Liver (tissue), 9 donors: ENCODE data around the gene BEST2. TPM values are rescaled to one million over a fixed set of nuclear protein-coding genes. Genes with fewer than 3 reads are reported as not detected.

Experiments used
- DNase-seq: peaks from one replicate; pipeline ENCODE4 v3.0.0-alpha.2; 2017; ENCODE audit warnings: low spot score
- H3K27ac ChIP-seq, 2 donors: one replicate each; pipeline ENCODE4 v1.7.0; 2013; ENCODE audit warnings: inconsistent platforms in 2 of 2, low read length in 2 of 2, control low read depth in 1 of 2, low read depth in 1 of 2, mild to moderate bottlenecking in 1 of 2
- H3K27me3 ChIP-seq, 4 donors: one replicate each; pipeline versions ENCODE4 v1.6.1 to v1.7.0; 2013; ENCODE audit warnings: low read length in 3 of 4, inconsistent platforms in 1 of 4, mild to moderate bottlenecking in 1 of 4, moderate library complexity in 1 of 4; ENCODE audit not compliant: control insufficient read depth in 4 of 4, insufficient read depth in 4 of 4
- H3K36me3 ChIP-seq, 4 donors: one replicate each; pipeline versions ENCODE4 v1.6.1 to v1.7.0; 2013; ENCODE audit warnings: low read length in 3 of 4, mild to moderate bottlenecking in 3 of 4, low read depth in 1 of 4, moderate library complexity in 1 of 4; ENCODE audit not compliant: control insufficient read depth in 4 of 4, insufficient read depth in 3 of 4
- H3K4me1 ChIP-seq, 4 donors: one replicate each; pipeline versions ENCODE4 v1.6.1 to v1.7.0; 2013; ENCODE audit warnings: low read length in 3 of 4, mild to moderate bottlenecking in 3 of 4, moderate library complexity in 1 of 4; ENCODE audit not compliant: control insufficient read depth in 4 of 4, insufficient read depth in 4 of 4
- H3K4me3 ChIP-seq, 3 donors: one replicate each; pipeline versions ENCODE4 v1.6.1 to v1.7.0; 2013; ENCODE audit warnings: low read length in 3 of 3, control low read depth in 1 of 3, low read depth in 1 of 3, mild to moderate bottlenecking in 1 of 3
- H3K9ac ChIP-seq, 2 donors: one replicate each; pipeline ENCODE4 v1.7.0; 2013; ENCODE audit warnings: low read length in 2 of 2, mild to moderate bottlenecking in 2 of 2, moderate library complexity in 2 of 2, control low read depth in 1 of 2, low read depth in 1 of 2
- H3K9me3 ChIP-seq, 4 donors: one replicate each; pipeline versions ENCODE4 v1.6.1 to v1.7.0; 2013; ENCODE audit warnings: low read length in 3 of 4; ENCODE audit not compliant: control insufficient read depth in 4 of 4
- ATF3 ChIP-seq: IDR thresholded peaks from 2 replicates; pipeline ENCODE4 v1.6.1; 2016; ENCODE audit warnings: antibody characterized with exemption
- CTCF ChIP-seq: fragments of 150-350 bp; IDR thresholded peaks from 2 replicates; pipeline ENCODE4 v1.5.1; 2017; ENCODE audit warnings: improper control_type of control experiment, low read depth, low read length; ENCODE audit not compliant: missing input control
- EGR1 ChIP-seq, 2 donors: IDR thresholded peaks; 2 replicates each; pipeline ENCODE4 v1.6.1; 2016 to 2018; ENCODE audit warnings: antibody characterized with exemption in 2 of 2, low read depth in 2 of 2
- FOXA1 ChIP-seq: IDR thresholded peaks from 2 replicates; pipeline ENCODE4 v1.6.1; 2016; ENCODE audit warnings: antibody characterized with exemption
- FOXA2 ChIP-seq: IDR thresholded peaks from 2 replicates; pipeline ENCODE4 v1.6.1; 2016; ENCODE audit warnings: antibody characterized with exemption
- GABPA ChIP-seq, 2 donors: IDR thresholded peaks in 1 of 2; conservative IDR thresholded peaks in 1 of 2; 2 replicates each; pipeline ENCODE4 v1.6.1; 2016; ENCODE audit warnings: antibody characterized with exemption in 2 of 2, mild to moderate bottlenecking in 1 of 2, moderate library complexity in 1 of 2
- HNF4A ChIP-seq, 2 donors: conservative IDR thresholded peaks; 2 replicates each; pipeline ENCODE4 v1.6.1; 2016; ENCODE audit warnings: antibody characterized with exemption in 2 of 2, mild to moderate bottlenecking in 2 of 2
- HNF4G ChIP-seq: IDR thresholded peaks from 2 replicates; pipeline ENCODE4 v1.6.1; 2016; ENCODE audit warnings: antibody characterized with exemption
- JUND ChIP-seq, 2 donors: IDR thresholded peaks; 2 replicates each; pipeline ENCODE4 v1.6.1; 2016; ENCODE audit warnings: antibody characterized with exemption in 2 of 2
- MAX ChIP-seq: IDR thresholded peaks from 2 replicates; pipeline ENCODE4 v1.6.1; 2016; ENCODE audit warnings: antibody characterized with exemption
- NR2F2 ChIP-seq: IDR thresholded peaks from 2 replicates; pipeline ENCODE4 v1.6.1; 2016; ENCODE audit warnings: antibody characterized with exemption
- RAD21 ChIP-seq, 2 donors: IDR thresholded peaks; 2 replicates each; pipeline ENCODE4 v1.6.1; 2016; ENCODE audit warnings: antibody characterized with exemption in 2 of 2, mild to moderate bottlenecking in 2 of 2
- RXRA ChIP-seq, 2 donors: IDR thresholded peaks; 2 replicates each; pipeline ENCODE4 v1.6.1; 2017 to 2018; ENCODE audit warnings: antibody characterized with exemption in 2 of 2, mild to moderate bottlenecking in 1 of 2
- SP1 ChIP-seq: IDR thresholded peaks from 2 replicates; pipeline ENCODE4 v1.6.1; 2018; ENCODE audit warnings: antibody characterized with exemption, mild to moderate bottlenecking
- TAF1 ChIP-seq: conservative IDR thresholded peaks from 2 replicates; pipeline ENCODE4 v1.6.1; 2016; ENCODE audit warnings: antibody characterized with exemption, mild to moderate bottlenecking
- YY1 ChIP-seq: IDR thresholded peaks from 2 replicates; pipeline ENCODE4 v1.6.1; 2016; ENCODE audit warnings: antibody characterized with exemption, mild to moderate bottlenecking
- ZBTB33 ChIP-seq: IDR thresholded peaks from 2 replicates; pipeline ENCODE4 v1.6.1; 2016; ENCODE audit warnings: antibody characterized with exemption
- WGBS: extraction: QIAGEN DNeasy Blood & Tissue Kit; methylation state at CpG from one replicate; pipeline ENCODE4 v1.1.7; 2013; 5-methylcytosine and 5-hydroxymethylcytosine counted together
- polyA plus RNA-seq, 2 donors: library from polyadenylated mRNA; stranded (reverse) in 1 of 2; unstranded in 1 of 2; fragments of 200-250 nt in 1 of 2; fragments of >200 nt in 1 of 2; fragmentation: Nextera tagmentation in 1 of 2; extraction: Ambion mirVana in 1 of 2; gene quantifications; one replicate each; pipeline versions ENCODE4 v1.2.1 to v1.2.3, GENCODE V29; 2013 to 2015
- total RNA-seq, 2 donors: library from RNA; depleted of rRNA; stranded (reverse); fragments of >200 nt; gene quantifications; one replicate each; pipeline ENCODE4 v1.2.3, GENCODE V29; 2014
- donor health status: healthy.
- donor health status: healthy.
- donor health status: healthy.
- donor health status: healthy.
- donor health status: healthy.

Gene BEST2
- total and polyA plus RNA-seq, 4 donors: not detected

- Histone ChIP-seq H3K9ac (peak overlapping the region; percentile 55 to 91), H3K27ac (no peak overlapping the region), H3K36me3 (peaks cover 0 to 12% (median 6%) of the 10 kb centered on the region in 4 donors), H3K4me1 (peaks cover 6 to 31% (median 25%) of the 10 kb centered on the region in 4 donors), H3K27me3 (no peaks in the 10 kb centered on the region), H3K9me3 (no peaks in the 10 kb centered on the region), H3K4me3 (peak overlapping the region; percentile 64 to 98 (median 93))
- DNase-seq: no peak
- 14% methylated on average over 13 of the region's 13 CpGs for WGBS
- TF ChIP-seq MAX (no peak), HNF4G (no peak), RAD21 (IDR thresholded peaks at IDR 0.05) (no peak), EGR1 (IDR thresholded peaks at IDR 0.05; ENCODE audit: low read depth in 2 of 2) (no peak), NR2F2 (no peak), SP1 (no peak), FOXA1 (no peak), ZBTB33 (no peak), RXRA (IDR thresholded peaks at IDR 0.05) (no peak), FOXA2 (no peak), HNF4A (conservative IDR thresholded peaks at IDR 0.05) (no peak)
These were observed 13.7 kb upstream of the BEST2 start for GRCh38 chr19:12737835-12738351.

GRCh38 chr19:12745166-12745897 is 6.3 kb upstream of the BEST2 start:
- peaks cover 12 to 31% (median 17%) of the 10 kb centered on the region in 4 donors for H3K36me3 ChIP-seq

GRCh38 chr19:12748489-12748888 is 3.1 kb upstream of the BEST2 start:
- Histone ChIP-seq H3K9ac (no peak overlapping the region), H3K4me3 (no peak overlapping the region), H3K4me1 (no peaks in the 10 kb centered on the region), H3K36me3 (peaks cover 9 to 24% (median 14%) of the 10 kb centered on the region in 4 donors), H3K27ac (no peak overlapping the region), H3K9me3 (no peaks in the 10 kb centered on the region), H3K27me3 (peaks cover 0 to 2% (median 0%) of the 10 kb centered on the region in 4 donors)
- 84% methylated on average over 6 of the region's 6 CpGs for WGBS
- TF ChIP-seq RXRA (IDR thresholded peaks at IDR 0.05): no peak
- no peak for TF ChIP-seq MAX
- no peak for TF ChIP-seq TAF1
- no peak for TF ChIP-seq ZBTB33
- TF ChIP-seq SP1: no peak
- TF ChIP-seq CTCF: no peak
- no peak for TF ChIP-seq GABPA (IDR thresholded peaks at IDR 0.05 in 1 of 2, conservative IDR thresholded peaks at IDR 0.05 in 1 of 2)
- TF ChIP-seq EGR1 (IDR thresholded peaks at IDR 0.05; ENCODE audit: low read depth in 2 of 2): no peak
- no peak for TF ChIP-seq FOXA1
- TF ChIP-seq HNF4A (conservative IDR thresholded peaks at IDR 0.05): no peak
- no peak for TF ChIP-seq FOXA2
- no peak for TF ChIP-seq JUND (IDR thresholded peaks at IDR 0.05)
- no peak for TF ChIP-seq YY1
- no peak for TF ChIP-seq ATF3
- no peak for DNase-seq

More at GRCh38 chr19:12745166-12745897, 6.3 kb upstream of the BEST2 start:
- no peak overlapping the region for H3K27ac ChIP-seq
- no peaks in the 10 kb centered on the region for H3K27me3 ChIP-seq
- no peak overlapping the region for H3K9ac ChIP-seq
- no peaks in the 10 kb centered on the region for H3K4me1 ChIP-seq
- no peaks in the 10 kb centered on the region for H3K9me3 ChIP-seq
- TF ChIP-seq NR2F2 (peak; percentile 29), FOXA2 (no peak), RXRA (IDR thresholded peaks at IDR 0.05) (peak; percentile 61 to 69)
- DNase-seq: no peak
- 87% methylated on average over 22 of the region's 22 CpGs for WGBS
- no peak overlapping the region for H3K4me3 ChIP-seq
